GM12891 (cell line): Measurements from ENCODE around the gene KRT6B.

Source experiments
- POLR2A ChIP-seq: IDR thresholded peaks from 2 replicates; pipeline ENCODE4 v1.6.1; 2011; ENCODE audit warnings: low read depth, low read length, control low read depth
- POLR2AphosphoS5 ChIP-seq: IDR thresholded peaks from 2 replicates; pipeline ENCODE4 v1.6.1; 2011; ENCODE audit warnings: low read depth, low read length, control low read depth
- POU2F2 ChIP-seq: IDR thresholded peaks from 2 replicates; pipeline ENCODE4 v1.6.1; 2011; ENCODE audit warnings: low read depth, mild to moderate bottlenecking, control low read depth, low read length, moderate library complexity
- SPI1 ChIP-seq: IDR thresholded peaks from 2 replicates; pipeline ENCODE4 v1.6.1; 2011; ENCODE audit warnings: low read depth, low read length, control low read depth
- TAF1 ChIP-seq: IDR thresholded peaks from 2 replicates; pipeline ENCODE4 v1.6.1; 2011; ENCODE audit warnings: low read depth, low read length, control low read depth

GRCh38 chr12:52434760-52435530, 17.0 kb downstream of the KRT6B start:
- TF ChIP-seq TAF1 (no peak), POLR2AphosphoS5 (no peak), POLR2A (no peak), SPI1 (no peak), POU2F2 (no peak)
